ENCODE results near the gene ABTB1. TPM values are rescaled to one million over a fixed set of nuclear protein-coding genes. Genes with fewer than 3 reads are reported as not detected.

ABTB1 gene
- total RNA-seq, 1 experiment from 2014 or later, result 6.9 TPM

GRCh38 chr3:127686512-127686894 lies 13.8 kb downstream of the ABTB1 start:
- Histone ChIP-seq H3K4me1 (ENCODE audit: control insufficient read depth, insufficient read depth, low read length) (no peaks in the 10 kb centered on the region), H3K9me3 (ENCODE audit: control insufficient read depth, insufficient read depth, low read depth, low read length) (no peaks in the 10 kb centered on the region), H3K4me3 (ENCODE audit: low read depth in 2 of 2, low read length in 2 of 2) (no peak overlapping the region), H3K27me3 (ENCODE audit: control insufficient read depth, insufficient read depth, low read length) (no peaks in the 10 kb centered on the region), H3K27ac (ENCODE audit: low read length) (no peak overlapping the region), H3K36me3 (ENCODE audit: control insufficient read depth, insufficient read depth, low read length) (no peaks in the 10 kb centered on the region)
- DNase-seq (ENCODE audit: low read depth, low spot score) (no peak), ATAC-seq (no peak)
- in situ Hi-C loops (cut with HindIII; ENCODE audit: low pct_unique_long_range_greater_than_20kb, low sequenced_read_pairs), result no loop called here
- TF ChIP-seq TCF7L2 (IDR thresholded peaks at IDR 0.05; ENCODE audit: low read depth, low read length), result no peak
- no peak for TF ChIP-seq REST (IDR thresholded peaks at IDR 0.05; ENCODE audit: insufficient read depth in 1 of 2, low read depth in 2 of 2, low read length in 1 of 2)
- TF ChIP-seq CTCF (IDR thresholded peaks at IDR 0.05), result no peak
- TF ChIP-seq POLR2AphosphoS5 (IDR thresholded peaks at IDR 0.05; ENCODE audit: low read depth, low read length), result no peak
- TF ChIP-seq SIN3A (IDR thresholded peaks at IDR 0.05; ENCODE audit: borderline replicate concordance, insufficient read depth, low read depth, low read length), result no peak
- intact Hi-C loops (cut with micrococcal nuclease; ENCODE audit: unreplicated experiment), result no loop called here
- ChIA-PET POLR2A (no interaction called here), CTCF (no interaction called here)
- no TSS peak for BruUV-seq (replicated peaks)

- no peak for TF ChIP-seq REST (IDR thresholded peaks at IDR 0.05; ENCODE audit: insufficient read depth in 1 of 2, low read depth in 2 of 2, low read length in 1 of 2)
- no peak for TF ChIP-seq POLR2AphosphoS5 (IDR thresholded peaks at IDR 0.05; ENCODE audit: low read depth, low read length)
- no peak for TF ChIP-seq TCF7L2 (IDR thresholded peaks at IDR 0.05; ENCODE audit: low read depth, low read length)
- no peak for TF ChIP-seq SIN3A (IDR thresholded peaks at IDR 0.05; ENCODE audit: borderline replicate concordance, insufficient read depth, low read depth, low read length)
- no peak for TF ChIP-seq CTCF (IDR thresholded peaks at IDR 0.05)
- no peaks in the 10 kb centered on the region for H3K4me1 ChIP-seq (ENCODE audit: control insufficient read depth, insufficient read depth, low read length)
- no peak overlapping the region for H3K27ac ChIP-seq (ENCODE audit: low read length)
- H3K4me3 ChIP-seq (ENCODE audit: low read depth in 2 of 2, low read length in 2 of 2), result no peak overlapping the region
- in situ Hi-C loops (cut with HindIII; ENCODE audit: low pct_unique_long_range_greater_than_20kb, low sequenced_read_pairs) (no loop called here), intact Hi-C loops (cut with micrococcal nuclease; ENCODE audit: unreplicated experiment) (no loop called here)
- no peaks in the 10 kb centered on the region for H3K36me3 ChIP-seq (ENCODE audit: control insufficient read depth, insufficient read depth, low read length)
- no peak for DNase-seq (ENCODE audit: low read depth, low spot score)
- no peaks in the 10 kb centered on the region for H3K9me3 ChIP-seq (ENCODE audit: control insufficient read depth, insufficient read depth, low read depth, low read length)
- CTCF ChIA-PET, result no interaction called here
- BruUV-seq (replicated peaks), result no TSS peak
- POLR2A ChIA-PET, result no interaction called here
- H3K27me3 ChIP-seq (ENCODE audit: control insufficient read depth, insufficient read depth, low read length), result no peaks in the 10 kb centered on the region
- ATAC-seq, result no peak
These were observed 14.5 kb downstream of the ABTB1 start for GRCh38 chr3:127687228-127687737.

All from Panc1 (cell line).